NCI-H748 treated with DMSO at 0.1 percent for 48 hours (cell line): ENCODE results near the gene CALM3.
"Not testable (repeated sequence)": the region's sequence is repeated elsewhere in the genome, so short reads cannot be mapped to it uniquely, and the experiment has no call there.

Source experiments
- DNase-seq: peaks from one replicate; lab custom pipeline; 2025; lab: John Stamatoyannopoulos, UW

The CALM3 gene

GRCh38 chr19:46615966-46616365 is 14.8 kb downstream of the CALM3 start:
- no peak for DNase-seq

DNA sequence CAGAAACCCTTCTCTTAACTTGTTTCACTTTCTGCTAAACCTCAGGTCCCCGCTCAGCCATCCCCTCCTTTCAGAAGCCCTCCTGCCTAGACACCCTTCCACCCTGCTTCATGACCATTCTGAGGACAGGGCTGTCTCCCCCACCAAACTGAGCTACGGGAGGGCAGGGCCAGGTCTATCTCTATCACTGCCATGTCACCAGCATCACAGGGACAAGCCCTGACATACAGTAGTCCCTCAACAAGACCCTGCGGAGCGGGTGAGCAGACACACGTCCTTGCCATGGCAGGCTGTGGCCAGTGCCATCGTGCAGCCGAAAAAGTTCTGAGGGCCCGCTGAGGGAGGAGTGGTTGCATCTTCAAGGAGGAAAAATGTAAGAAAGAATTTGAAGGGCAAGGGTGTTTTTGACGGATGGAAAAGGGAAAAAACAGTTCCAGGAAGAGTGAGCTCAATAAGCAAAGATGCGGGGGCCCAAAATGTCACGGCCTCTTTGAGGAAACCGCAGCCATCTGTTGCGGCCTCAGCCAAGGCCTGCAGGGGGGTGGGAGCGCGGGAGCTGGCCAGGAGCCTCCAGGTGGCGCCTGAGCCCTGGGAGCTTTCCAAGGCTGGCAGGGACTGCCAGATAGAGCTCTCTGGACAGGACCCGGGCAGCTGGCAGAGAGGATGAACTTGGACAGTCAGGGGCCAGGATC is 15.6 kb downstream of the CALM3 start:
- DNase-seq = peak; percentile 22

GRCh38 chr19:46617601-46618000 is 16.5 kb downstream of the CALM3 start:
- no peak for DNase-seq

- DNase-seq = no peak
Observed at GRCh38 chr19:46618670-46619231, 17.6 kb downstream of the CALM3 start.

GRCh38 chr19:46620267-46620666 is 19.1 kb downstream of the CALM3 start:
- no peak for DNase-seq

DNA sequence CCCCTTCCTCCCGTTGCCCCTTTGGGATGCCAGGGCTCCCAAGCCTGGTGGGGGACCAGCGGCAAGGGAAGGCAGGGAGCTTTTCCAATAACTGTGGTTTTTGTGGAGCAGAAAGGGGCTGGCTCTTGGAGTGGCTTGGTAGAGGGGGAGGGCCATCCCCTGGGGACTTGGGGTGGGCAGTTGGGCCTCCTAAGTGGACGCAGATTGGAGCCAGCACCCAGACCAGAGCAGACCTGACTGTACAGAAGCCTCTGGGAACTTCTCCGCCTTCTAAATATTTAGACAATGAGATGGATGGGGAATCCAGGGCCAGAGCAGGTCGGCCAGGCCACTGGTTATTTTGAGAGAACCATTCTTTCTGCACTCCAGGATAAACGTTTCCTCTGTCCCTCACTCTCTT is 19.6 kb downstream of the CALM3 start:
- DNase-seq = no peak

GRCh38 chr19:46621191-46622117 is 20.3 kb downstream of the CALM3 start:
- no peak for DNase-seq

DNA sequence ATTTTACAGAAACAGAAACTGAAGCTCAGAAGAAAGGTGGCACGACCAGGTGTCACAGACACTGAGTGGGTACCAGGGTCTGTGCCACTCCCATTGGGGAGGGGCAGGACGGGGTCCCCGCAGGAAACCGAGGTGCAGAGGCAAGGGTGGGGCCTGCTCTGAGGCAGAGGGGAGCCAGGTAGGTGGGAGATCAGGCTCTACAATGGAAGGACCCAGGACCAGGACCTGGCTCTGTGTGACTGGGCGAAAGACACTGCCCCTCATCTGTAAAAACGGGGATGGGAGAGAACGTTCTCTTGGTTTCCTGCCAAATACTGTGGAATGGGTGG is 21.0 kb downstream of the CALM3 start:
- no peak for DNase-seq

- DNase-seq = no peak
Observed at GRCh38 chr19:46623915-46624502, 22.9 kb downstream of the CALM3 start.

DNA sequence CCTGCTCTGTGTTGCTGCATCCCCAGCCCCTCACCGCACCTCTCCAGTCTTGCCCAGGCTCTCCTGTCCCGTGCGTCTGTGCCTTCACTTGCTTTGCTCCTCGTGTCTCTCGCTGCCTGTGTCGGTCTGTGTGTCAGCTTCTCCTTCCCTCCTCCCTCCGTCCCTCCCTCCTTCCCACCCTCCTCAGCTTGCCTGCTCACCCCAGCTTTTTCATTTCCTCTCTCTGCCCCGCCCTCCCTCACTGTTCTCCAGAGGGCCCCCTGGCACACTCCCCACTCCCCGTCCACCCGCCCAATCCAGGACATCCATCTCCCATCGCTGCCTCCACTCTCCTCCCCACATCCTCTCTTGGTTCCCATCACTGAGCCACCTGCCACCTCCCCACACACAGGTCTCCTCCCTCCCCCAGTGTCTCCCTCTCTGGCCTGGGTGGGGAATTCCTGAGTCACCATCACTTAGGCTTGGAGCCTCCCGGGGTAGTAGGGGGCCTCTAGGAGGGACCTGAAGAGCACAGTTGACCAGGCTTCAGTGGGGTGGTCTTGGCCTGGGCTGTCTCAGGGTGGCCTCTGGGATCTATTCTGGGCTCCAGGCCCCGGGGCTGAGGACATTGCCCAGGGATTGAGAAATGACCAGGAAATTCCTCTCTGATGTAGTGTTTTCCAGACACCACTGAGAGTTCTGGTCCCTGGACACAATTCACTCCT is 24.0 kb downstream of the CALM3 start, which contains the start of gene PTGIR:
PTGIR (minus strand) TSS at position 132 of the 704 bp plus-strand sequence. CDS start 864 bp downstream, outside the sequence.
- DNase-seq = no peak

DNA sequence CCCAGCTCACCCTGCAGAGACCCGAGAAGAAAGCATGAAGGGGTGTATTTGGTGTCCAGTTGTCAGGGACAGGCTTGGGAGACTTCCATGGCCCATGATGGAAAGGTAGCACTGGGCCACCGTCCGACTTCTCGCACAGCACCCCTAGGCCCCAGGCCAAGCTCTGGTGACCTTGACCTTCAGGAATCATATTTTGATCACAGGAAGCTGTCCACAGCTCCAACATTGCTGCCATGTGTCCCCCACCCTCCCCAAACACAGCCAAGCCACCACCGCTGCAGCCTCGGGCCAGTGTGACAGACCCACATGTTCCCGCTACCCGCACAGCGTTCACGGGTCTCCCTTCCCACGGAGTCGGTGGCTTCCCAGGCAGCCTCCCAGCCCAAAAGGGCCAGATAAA is 24.6 kb downstream of the CALM3 start:
- DNase-seq = no peak

DNA sequence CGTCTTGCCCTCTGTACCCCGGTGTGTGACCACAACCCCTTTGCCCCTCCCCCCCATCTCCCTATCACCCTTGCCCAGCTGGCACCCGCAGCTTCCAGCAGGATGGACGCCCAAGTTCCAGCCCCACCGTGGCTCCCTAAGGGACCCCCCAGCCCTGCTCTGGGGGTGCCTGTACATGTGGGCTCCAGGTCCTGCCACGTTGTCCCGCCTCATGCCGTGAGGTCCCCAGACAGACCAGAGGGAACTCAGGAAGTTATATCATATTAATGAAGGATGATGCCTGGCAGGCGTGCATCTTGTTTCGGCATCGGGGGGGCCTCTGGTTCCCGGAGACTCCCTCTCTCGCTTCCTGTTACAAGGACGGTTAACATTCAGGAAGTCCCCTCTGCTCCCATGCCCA is 25.3 kb downstream of the CALM3 start:
- no peak for DNase-seq

DNA sequence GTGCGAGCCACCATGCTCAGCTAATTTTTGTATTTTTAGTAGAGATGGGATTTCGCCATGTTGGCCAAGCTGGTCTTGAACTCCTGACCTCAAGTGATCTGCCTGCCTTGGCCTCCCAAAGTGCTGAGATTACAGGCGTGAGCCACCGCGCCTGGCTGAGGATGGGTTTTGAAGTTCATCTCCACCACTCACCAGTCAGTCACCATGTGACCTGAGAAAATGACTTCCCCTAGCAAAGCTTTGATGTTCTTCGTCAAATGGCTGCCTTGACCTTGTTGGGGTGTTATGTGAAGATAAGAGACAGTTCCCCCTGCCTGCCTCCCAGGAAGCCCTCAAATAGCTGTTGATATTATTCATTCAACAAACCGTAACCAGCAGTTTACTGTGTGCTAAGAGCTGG is 27.8 kb downstream of the CALM3 start:
- not testable (repeated sequence) for DNase-seq

DNA sequence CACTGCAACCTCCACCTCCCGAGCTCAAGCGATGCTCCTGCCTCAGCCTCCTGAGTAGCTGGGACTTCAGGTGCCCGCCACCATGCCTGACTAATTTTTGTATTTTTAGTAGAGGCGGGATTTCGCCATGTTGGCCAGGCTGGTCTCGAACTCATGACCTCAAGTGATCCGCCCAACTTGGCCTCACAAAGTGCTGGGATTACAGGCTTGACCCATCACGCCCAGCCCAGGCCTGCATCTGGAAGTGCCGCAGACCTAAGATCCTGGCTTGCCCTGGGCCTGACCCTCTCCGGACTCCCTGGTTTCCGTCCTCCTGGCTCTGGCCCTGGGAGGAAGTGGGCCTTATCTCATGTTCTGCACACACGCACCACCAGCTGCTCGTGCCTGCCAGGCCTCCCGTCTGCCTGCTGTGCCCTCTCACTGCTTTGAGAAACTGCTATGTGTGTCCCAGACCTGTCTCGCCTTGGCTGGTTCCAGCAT is 28.5 kb downstream of the CALM3 start:
- no peak for DNase-seq

- DNase-seq = no peak
Observed at GRCh38 chr19:46630586-46631205, 29.6 kb downstream of the CALM3 start.

DNA sequence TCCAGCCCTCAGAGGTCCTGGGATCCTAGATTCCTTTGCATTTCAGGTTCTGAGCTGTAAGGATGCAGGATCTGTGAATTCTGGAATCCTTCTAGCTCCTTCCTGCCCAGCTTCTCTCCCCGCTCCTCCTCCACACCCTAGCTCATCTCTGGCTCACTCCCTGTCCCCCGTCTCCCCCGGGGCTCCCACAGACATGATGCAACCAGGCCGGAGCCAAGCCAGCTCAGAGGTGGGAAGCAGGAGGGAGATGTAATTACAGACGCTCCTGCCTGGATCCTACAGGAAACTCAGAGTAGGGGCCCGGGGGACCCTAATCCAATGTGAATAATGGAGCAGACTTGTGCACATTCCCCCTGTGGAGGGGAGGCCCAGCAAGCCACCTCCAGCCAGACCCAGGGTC is 30.4 kb downstream of the CALM3 start:
- no peak for DNase-seq

GRCh38 chr19:46633130-46633529 is 32.0 kb downstream of the CALM3 start:
- no peak for DNase-seq

DNA sequence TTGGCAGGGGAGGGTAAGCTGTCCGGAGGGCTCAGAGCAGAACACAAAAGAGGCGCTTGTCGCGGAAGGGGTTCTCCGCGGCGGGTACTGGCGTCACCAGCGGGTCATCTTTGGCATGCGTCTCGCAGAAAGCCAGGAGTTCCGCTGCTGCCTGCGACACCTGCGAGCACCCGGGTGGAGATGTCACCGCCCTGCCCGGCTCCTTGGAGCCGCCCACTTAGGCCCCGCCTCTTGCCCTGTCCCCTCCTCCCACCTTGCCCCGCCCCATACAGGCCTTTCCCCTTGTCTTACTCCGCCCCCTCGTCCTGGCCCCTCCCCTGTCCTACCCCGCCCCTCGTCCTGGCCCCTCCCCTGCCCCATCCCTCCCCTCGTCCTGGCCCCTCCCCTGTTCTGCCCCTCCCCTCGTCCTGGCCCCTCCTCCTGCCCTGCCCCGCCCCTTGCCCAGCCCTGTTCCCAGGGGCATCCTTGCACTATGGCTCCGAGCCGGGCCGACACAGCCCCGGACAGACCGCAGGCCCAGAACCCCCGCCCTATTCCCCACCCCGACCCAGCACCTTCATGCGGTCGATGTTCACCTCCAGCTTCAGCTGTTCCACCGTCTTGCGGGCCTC is 33.0 kb downstream of the CALM3 start:
- DNase-seq = peak; percentile 85

DNA sequence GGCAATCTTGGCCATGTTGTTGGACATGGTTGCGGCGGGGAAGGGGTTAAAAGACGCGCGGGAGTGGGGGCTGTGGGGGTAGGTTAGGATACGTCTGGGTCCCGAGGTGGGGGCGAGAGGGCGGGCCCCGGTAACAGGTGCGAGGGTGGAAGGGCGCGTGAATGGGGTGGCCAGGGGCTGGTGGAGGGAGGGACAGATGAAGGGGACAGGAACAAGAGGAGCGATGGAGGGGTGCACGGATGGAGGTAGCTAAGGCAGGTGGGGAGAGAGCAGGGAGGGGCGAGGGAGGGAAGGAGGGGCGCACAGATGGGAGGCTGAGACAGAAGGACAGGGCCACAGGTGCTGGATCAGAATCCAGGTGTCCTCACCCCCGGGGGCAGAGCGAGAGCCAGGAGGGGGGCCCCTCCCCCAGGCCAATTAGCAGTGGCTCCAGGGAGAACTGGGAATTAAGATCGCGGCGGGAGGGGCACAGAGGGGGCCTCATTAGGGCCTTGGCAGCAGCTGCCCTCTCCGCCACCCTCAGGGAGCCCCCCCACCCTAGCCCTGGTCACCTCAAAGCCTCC is 33.6 kb downstream of the CALM3 start:
- peak; percentile 21 for DNase-seq

- no peak for DNase-seq
Observed at GRCh38 chr19:46635920-46636761, 35.0 kb downstream of the CALM3 start, which contains the start of gene GNG8. Gene GNG8, minus strand, starts transcription at chr19:46636202. Its CDS starts 1,520 bp downstream, at chr19:46634682.
